GM23338 (cell line): ENCODE results near the gene RBM23. TPM values are rescaled to one million over a fixed set of nuclear protein-coding genes. Genes with fewer than 3 reads are reported as not detected.

Experiments
- ATAC-seq: fragments of 200-7000 bp; cut with Tn5 transposase; 3 replicates; pipeline ENCODE4 v1.9.1; 2020
- DNase-seq: peaks from one replicate; pipeline ENCODE4 v3.0.0-alpha.2; 2015; ENCODE audit warnings: low spot score
- H2AFZ ChIP-seq: fragments of 200-600 bp; sonication (generic); 2 replicates; pipeline ENCODE4 v1.8.0; 2016; ENCODE audit warnings: antibody characterized with exemption, mild to moderate bottlenecking, moderate library complexity
- H3F3A ChIP-seq: fragments of 200-600 bp; sonication (generic); replicated peaks from 2 replicates; pipeline ENCODE4 v1.8.0; 2017; ENCODE audit warnings: antibody characterized with exemption, mixed run types, low read depth
- H3K27ac ChIP-seq: fragments of 200-600 bp; sonication (generic); 2 replicates; pipeline ENCODE4 v1.6.1; 2016; ENCODE audit warnings: low read depth
- H3K27me3 ChIP-seq: fragments of 200-600 bp; sonication (generic); 2 replicates; pipeline ENCODE4 v1.8.0; 2016; ENCODE audit warnings: mild to moderate bottlenecking, mixed run types, moderate library complexity; ENCODE audit not compliant: insufficient read depth
- H3K36me3 ChIP-seq: fragments of 200-600 bp; sonication (generic); 2 replicates; pipeline ENCODE4 v1.8.0; 2016; ENCODE audit warnings: mild to moderate bottlenecking; ENCODE audit not compliant: insufficient read depth
- H3K4me1 ChIP-seq: fragments of 200-600 bp; sonication (generic); 2 replicates; pipeline ENCODE4 v1.8.0; 2016; ENCODE audit warnings: mild to moderate bottlenecking, moderate library complexity; ENCODE audit not compliant: insufficient read depth
- H3K4me2 ChIP-seq: fragments of 200-600 bp; sonication (generic); 2 replicates; pipeline ENCODE4 v1.7.1; 2017; ENCODE audit warnings: mixed run types
- H3K4me3 ChIP-seq: fragments of 200-600 bp; sonication (generic); 2 replicates; pipeline ENCODE4 v1.6.1; 2016; ENCODE audit warnings: mixed run types
- H3K79me2 ChIP-seq: fragments of 200-600 bp; sonication (generic); replicated peaks from 2 replicates; pipeline ENCODE4 v1.8.0; 2017; ENCODE audit warnings: mild to moderate bottlenecking; ENCODE audit not compliant: insufficient read depth
- H3K9me2 ChIP-seq: fragments of 200-600 bp; sonication (generic); 2 replicates; pipeline ENCODE4 v1.8.0; 2017; ENCODE audit not compliant: insufficient read depth
- H4K20me1 ChIP-seq: fragments of 200-600 bp; sonication (generic); replicated peaks from 2 replicates; pipeline ENCODE4 v1.8.0; 2017; ENCODE audit warnings: mild to moderate bottlenecking; ENCODE audit not compliant: insufficient read depth
- H3K27ac Mint-ChIP-seq: 2 replicates; pipeline ENCODE4 v1.8.0; 2020; ENCODE audit warnings: inconsistent platforms, mild to moderate bottlenecking, moderate library complexity, mixed read lengths
- H3K27me3 Mint-ChIP-seq: 3 replicates; pipeline ENCODE4 v1.8.0; 2022; ENCODE audit warnings: low read depth, mild to moderate bottlenecking, moderate library complexity, mixed read lengths, inconsistent platforms; ENCODE audit not compliant: insufficient read depth, poor library complexity
- H3K36me3 Mint-ChIP-seq: 3 replicates; pipeline ENCODE4 v1.8.0; 2021; ENCODE audit warnings: low read depth, mild to moderate bottlenecking, inconsistent platforms, moderate library complexity, mixed read lengths
- H3K4me1 Mint-ChIP-seq: 3 replicates; pipeline ENCODE4 v1.8.0; 2020; ENCODE audit warnings: mild to moderate bottlenecking, inconsistent platforms, mixed read lengths
- H3K4me3 Mint-ChIP-seq: 3 replicates; pipeline ENCODE4 v1.8.0; 2021; ENCODE audit warnings: moderate library complexity, mild to moderate bottlenecking, inconsistent platforms, mixed read lengths
- H3K9me3 Mint-ChIP-seq: 3 replicates; pipeline ENCODE4 v1.8.0; 2020; ENCODE audit warnings: moderate library complexity, mild to moderate bottlenecking, inconsistent platforms, mixed read lengths
- EZH2 ChIP-seq: fragments of 200-600 bp; sonication (generic); IDR thresholded peaks from one replicate; pipeline ENCODE4 v1.8.0; 2017; ENCODE audit warnings: antibody characterized with exemption, mild to moderate bottlenecking, low read depth; ENCODE audit not compliant: unreplicated experiment
- POLR2AphosphoS5 ChIP-seq: IDR thresholded peaks from 2 replicates; pipeline ENCODE4 v1.6.1; 2016; ENCODE audit warnings: antibody characterized with exemption, low read depth
- polyA plus RNA-seq: library from polyadenylated mRNA; unstranded; fragments of >200 nt; fragmentation: Nextera tagmentation; extraction: Ambion mirVana; gene quantifications from 2 replicates; pipeline ENCODE4 v1.2.1, GENCODE V29; 2016
- total RNA-seq: library from RNA; depleted of rRNA; stranded (reverse); fragments of >200 nt; shearing (Covaris generic); gene quantifications from 2 replicates; pipeline ENCODE4 v1.2.3, GENCODE V29; 2014
- TF ChIP-seq, protein P1 (sequence below): fragments of 250-450 bp; sonication (Bioruptor Pico); IDR thresholded peaks from 2 replicates; pipeline ENCODE4 v1.5.0; 2020; ENCODE audit warnings: mild to moderate bottlenecking, moderate library complexity
- TF ChIP-seq, protein P2 (sequence below): IDR thresholded peaks from one replicate; pipeline ENCODE4 v1.6.1; 2018; ENCODE audit warnings: antibody characterized with exemption; ENCODE audit not compliant: unreplicated experiment
- TF ChIP-seq, protein P3 (sequence below): IDR thresholded peaks from 2 replicates; pipeline ENCODE4 v1.6.1; 2016; ENCODE audit warnings: antibody characterized with exemption

RBM23 gene
- total and polyA plus RNA-seq, 2 experiments from 2014 or later: 14.4 to 52.8 TPM

DNA sequence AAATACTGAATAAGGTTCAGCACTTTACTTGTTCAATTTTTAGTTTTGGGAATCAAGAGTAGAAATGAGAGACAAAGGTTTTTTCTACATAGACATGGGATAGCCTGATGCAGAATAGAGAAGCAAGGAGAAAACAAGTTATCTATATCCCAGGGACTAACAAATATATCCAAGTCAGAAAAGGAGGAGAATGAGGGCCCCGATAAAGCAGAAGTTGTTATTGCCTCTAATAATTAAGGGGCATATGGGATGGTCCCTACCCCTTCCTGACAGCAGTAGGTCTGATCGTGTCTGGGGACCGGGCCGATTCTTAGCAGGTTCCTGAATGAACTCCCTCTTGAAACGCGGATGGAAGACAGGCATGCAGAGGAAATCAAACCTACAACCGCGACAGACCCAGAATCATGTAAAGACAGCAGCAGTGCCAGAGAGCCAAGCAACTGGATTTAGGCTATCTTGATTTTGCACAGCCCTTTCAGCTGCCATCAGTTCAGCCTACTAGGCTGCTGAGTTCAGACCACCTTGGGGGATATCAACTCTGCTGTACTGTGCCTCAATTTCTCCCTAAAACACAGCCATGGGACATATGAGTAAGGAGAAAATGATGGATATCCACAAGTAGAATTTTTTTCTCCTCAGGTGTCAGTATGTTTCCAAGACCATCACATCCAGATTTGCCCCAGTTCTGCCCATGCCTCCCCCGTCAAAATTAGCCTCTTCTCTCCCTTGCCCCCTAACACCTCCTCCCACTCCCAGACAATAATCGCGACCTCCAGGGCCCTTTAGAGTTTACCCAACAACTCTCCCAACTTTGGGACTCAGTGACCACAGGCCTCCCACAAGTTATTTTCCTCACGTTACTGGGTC, 9.5 kb upstream of the RBM23 start:
- H3K4me1 ChIP-seq: peaks cover 7% of the 10 kb centered on the region
- no peak overlapping the region for H2AFZ ChIP-seq
- no peak overlapping the region for H3K27ac Mint-ChIP-seq
- H3K36me3 ChIP-seq: peaks cover 30% of the 10 kb centered on the region
- peaks cover 3% of the 10 kb centered on the region; the same call in 1 of the 2 replicates for H4K20me1 ChIP-seq
- H3K36me3 Mint-ChIP-seq: peaks cover 41% of the 10 kb centered on the region
- H3K79me2 ChIP-seq: peaks cover 23% of the 10 kb centered on the region
- no peaks in the 10 kb centered on the region for H3K9me2 ChIP-seq
- H3K4me2 ChIP-seq: peak overlapping the region; percentile 97
- DNase-seq (no peak), ATAC-seq (no peak)
- no peaks in the 10 kb centered on the region for H3K9me3 Mint-ChIP-seq
- peaks cover 8% of the 10 kb centered on the region for H3K4me1 Mint-ChIP-seq
- H3F3A ChIP-seq: peaks cover 16% of the 10 kb centered on the region
- H3K27ac ChIP-seq: peak overlapping the region; percentile 80
- TF ChIP-seq, protein P1, sequence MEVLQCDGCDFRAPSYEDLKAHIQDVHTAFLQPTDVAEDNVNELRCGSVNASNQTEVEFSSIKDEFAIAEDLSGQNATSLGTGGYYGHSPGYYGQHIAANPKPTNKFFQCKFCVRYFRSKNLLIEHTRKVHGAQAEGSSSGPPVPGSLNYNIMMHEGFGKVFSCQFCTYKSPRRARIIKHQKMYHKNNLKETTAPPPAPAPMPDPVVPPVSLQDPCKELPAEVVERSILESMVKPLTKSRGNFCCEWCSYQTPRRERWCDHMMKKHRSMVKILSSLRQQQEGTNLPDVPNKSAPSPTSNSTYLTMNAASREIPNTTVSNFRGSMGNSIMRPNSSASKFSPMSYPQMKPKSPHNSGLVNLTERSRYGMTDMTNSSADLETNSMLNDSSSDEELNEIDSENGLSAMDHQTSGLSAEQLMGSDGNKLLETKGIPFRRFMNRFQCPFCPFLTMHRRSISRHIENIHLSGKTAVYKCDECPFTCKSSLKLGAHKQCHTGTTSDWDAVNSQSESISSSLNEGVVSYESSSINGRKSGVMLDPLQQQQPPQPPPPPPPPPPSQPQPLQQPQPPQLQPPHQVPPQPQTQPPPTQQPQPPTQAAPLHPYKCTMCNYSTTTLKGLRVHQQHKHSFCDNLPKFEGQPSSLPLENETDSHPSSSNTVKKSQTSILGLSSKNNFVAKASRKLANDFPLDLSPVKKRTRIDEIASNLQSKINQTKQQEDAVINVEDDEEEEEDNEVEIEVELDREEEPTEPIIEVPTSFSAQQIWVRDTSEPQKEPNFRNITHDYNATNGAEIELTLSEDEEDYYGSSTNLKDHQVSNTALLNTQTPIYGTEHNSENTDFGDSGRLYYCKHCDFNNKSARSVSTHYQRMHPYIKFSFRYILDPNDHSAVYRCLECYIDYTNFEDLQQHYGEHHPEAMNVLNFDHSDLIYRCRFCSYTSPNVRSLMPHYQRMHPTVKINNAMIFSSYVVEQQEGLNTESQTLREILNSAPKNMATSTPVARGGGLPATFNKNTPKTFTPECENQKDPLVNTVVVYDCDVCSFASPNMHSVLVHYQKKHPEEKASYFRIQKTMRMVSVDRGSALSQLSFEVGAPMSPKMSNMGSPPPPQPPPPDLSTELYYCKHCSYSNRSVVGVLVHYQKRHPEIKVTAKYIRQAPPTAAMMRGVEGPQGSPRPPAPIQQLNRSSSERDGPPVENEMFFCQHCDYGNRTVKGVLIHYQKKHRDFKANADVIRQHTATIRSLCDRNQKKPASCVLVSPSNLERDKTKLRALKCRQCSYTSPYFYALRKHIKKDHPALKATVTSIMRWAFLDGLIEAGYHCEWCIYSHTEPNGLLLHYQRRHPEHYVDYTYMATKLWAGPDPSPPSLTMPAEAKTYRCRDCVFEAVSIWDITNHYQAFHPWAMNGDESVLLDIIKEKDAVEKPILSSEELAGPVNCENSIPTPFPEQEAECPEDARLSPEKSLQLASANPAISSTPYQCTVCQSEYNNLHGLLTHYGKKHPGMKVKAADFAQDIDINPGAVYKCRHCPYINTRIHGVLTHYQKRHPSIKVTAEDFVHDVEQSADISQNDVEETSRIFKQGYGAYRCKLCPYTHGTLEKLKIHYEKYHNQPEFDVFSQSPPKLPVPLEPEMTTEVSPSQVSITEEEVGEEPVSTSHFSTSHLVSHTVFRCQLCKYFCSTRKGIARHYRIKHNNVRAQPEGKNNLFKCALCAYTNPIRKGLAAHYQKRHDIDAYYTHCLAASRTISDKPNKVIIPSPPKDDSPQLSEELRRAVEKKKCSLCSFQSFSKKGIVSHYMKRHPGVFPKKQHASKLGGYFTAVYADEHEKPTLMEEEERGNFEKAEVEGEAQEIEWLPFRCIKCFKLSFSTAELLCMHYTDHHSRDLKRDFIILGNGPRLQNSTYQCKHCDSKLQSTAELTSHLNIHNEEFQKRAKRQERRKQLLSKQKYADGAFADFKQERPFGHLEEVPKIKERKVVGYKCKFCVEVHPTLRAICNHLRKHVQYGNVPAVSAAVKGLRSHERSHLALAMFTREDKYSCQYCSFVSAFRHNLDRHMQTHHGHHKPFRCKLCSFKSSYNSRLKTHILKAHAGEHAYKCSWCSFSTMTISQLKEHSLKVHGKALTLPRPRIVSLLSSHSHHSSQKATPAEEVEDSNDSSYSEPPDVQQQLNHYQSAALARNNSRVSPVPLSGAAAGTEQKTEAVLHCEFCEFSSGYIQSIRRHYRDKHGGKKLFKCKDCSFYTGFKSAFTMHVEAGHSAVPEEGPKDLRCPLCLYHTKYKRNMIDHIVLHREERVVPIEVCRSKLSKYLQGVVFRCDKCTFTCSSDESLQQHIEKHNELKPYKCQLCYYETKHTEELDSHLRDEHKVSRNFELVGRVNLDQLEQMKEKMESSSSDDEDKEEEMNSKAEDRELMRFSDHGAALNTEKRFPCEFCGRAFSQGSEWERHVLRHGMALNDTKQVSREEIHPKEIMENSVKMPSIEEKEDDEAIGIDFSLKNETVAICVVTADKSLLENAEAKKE (CRISPR knock-in tag): no peak
- H3K27me3 ChIP-seq: no peaks in the 10 kb centered on the region
- no peaks in the 10 kb centered on the region for H3K27me3 Mint-ChIP-seq
- H3K4me3 Mint-ChIP-seq: no peak overlapping the region
- H3K4me3 ChIP-seq: peak overlapping the region; percentile 63

- H3K36me3 ChIP-seq: peaks cover 50% of the 10 kb centered on the region
- no peak overlapping the region for H3K27ac ChIP-seq
- DNase-seq (no peak), ATAC-seq (no peak)
- Mint-ChIP-seq H3K4me1 (peaks cover 6% of the 10 kb centered on the region; the same call in 2 of the 3 replicates), H3K4me3 (no peak overlapping the region), H3K27ac (no peak overlapping the region), H3K9me3 (no peaks in the 10 kb centered on the region), H3K36me3 (peaks cover 59% of the 10 kb centered on the region), H3K27me3 (peaks cover 2% of the 10 kb centered on the region)
- peaks cover 23% of the 10 kb centered on the region for H3K79me2 ChIP-seq
- peaks cover 16% of the 10 kb centered on the region for H3F3A ChIP-seq
- no peak overlapping the region for H3K4me2 ChIP-seq
- no peak overlapping the region for H3K4me3 ChIP-seq
- no peaks in the 10 kb centered on the region for H3K27me3 ChIP-seq
- peaks cover 7% of the 10 kb centered on the region for H3K4me1 ChIP-seq
- no peaks in the 10 kb centered on the region for H3K9me2 ChIP-seq
- peaks cover 3% of the 10 kb centered on the region; the same call in 1 of the 2 replicates for H4K20me1 ChIP-seq
- no peak overlapping the region for H2AFZ ChIP-seq
- TF ChIP-seq, protein P2, sequence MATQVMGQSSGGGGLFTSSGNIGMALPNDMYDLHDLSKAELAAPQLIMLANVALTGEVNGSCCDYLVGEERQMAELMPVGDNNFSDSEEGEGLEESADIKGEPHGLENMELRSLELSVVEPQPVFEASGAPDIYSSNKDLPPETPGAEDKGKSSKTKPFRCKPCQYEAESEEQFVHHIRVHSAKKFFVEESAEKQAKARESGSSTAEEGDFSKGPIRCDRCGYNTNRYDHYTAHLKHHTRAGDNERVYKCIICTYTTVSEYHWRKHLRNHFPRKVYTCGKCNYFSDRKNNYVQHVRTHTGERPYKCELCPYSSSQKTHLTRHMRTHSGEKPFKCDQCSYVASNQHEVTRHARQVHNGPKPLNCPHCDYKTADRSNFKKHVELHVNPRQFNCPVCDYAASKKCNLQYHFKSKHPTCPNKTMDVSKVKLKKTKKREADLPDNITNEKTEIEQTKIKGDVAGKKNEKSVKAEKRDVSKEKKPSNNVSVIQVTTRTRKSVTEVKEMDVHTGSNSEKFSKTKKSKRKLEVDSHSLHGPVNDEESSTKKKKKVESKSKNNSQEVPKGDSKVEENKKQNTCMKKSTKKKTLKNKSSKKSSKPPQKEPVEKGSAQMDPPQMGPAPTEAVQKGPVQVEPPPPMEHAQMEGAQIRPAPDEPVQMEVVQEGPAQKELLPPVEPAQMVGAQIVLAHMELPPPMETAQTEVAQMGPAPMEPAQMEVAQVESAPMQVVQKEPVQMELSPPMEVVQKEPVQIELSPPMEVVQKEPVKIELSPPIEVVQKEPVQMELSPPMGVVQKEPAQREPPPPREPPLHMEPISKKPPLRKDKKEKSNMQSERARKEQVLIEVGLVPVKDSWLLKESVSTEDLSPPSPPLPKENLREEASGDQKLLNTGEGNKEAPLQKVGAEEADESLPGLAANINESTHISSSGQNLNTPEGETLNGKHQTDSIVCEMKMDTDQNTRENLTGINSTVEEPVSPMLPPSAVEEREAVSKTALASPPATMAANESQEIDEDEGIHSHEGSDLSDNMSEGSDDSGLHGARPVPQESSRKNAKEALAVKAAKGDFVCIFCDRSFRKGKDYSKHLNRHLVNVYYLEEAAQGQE: no peak
- TF ChIP-seq POLR2AphosphoS5 (no peak), EZH2 (no peak)
- TF ChIP-seq, protein P3, sequence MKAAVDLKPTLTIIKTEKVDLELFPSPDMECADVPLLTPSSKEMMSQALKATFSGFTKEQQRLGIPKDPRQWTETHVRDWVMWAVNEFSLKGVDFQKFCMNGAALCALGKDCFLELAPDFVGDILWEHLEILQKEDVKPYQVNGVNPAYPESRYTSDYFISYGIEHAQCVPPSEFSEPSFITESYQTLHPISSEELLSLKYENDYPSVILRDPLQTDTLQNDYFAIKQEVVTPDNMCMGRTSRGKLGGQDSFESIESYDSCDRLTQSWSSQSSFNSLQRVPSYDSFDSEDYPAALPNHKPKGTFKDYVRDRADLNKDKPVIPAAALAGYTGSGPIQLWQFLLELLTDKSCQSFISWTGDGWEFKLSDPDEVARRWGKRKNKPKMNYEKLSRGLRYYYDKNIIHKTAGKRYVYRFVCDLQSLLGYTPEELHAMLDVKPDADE: no peak
These were observed 7.4 kb upstream of the RBM23 start for GRCh38 chr14:22926316-22926715.
